T-helper 1 cell treated with Interleukin-12 subunit alpha and Interleukin-12 subunit beta and Interleukin-4 antibody, amounts not matched to agents 30 μg/mL and 1 μg/mL, for 36 hours (primary cell): ENCODE measurements around the gene SPON1.
"Not testable (repeated sequence)": the region's sequence is repeated elsewhere in the genome, so short reads cannot be mapped to it uniquely, and the experiment has no call there.

Experiments
- H3K27ac Mint-ChIP-seq: one replicate; pipeline ENCODE4 v1.8.0; 2021; ENCODE audit warnings: mild to moderate bottlenecking, mixed read lengths
- H3K27me3 Mint-ChIP-seq: one replicate; pipeline ENCODE4 v1.8.0; 2021; ENCODE audit warnings: low read depth, mixed read lengths
- H3K36me3 Mint-ChIP-seq: one replicate; pipeline ENCODE4 v1.8.0; 2021; ENCODE audit warnings: low read depth, mixed read lengths
- H3K4me1 Mint-ChIP-seq: one replicate; pipeline ENCODE4 v1.8.0; 2021; ENCODE audit warnings: low read depth, mixed read lengths
- H3K4me3 Mint-ChIP-seq: one replicate; pipeline ENCODE4 v1.8.0; 2021; ENCODE audit warnings: mild to moderate bottlenecking, moderate library complexity, mixed read lengths
- H3K9me3 Mint-ChIP-seq: one replicate; pipeline ENCODE4 v1.8.0; 2021; ENCODE audit warnings: mixed read lengths

SPON1 gene

GRCh38 chr11:14022251-14022650 lies 59.7 kb downstream of the SPON1 start:
- Mint-ChIP-seq H3K36me3 (no peaks in the 10 kb centered on the region), H3K27me3 (peaks cover 14% of the 10 kb centered on the region), H3K4me1 (no peaks in the 10 kb centered on the region), H3K9me3 (no peaks in the 10 kb centered on the region), H3K4me3 (no peak overlapping the region), H3K27ac (no peak overlapping the region)

GRCh38 chr11:14022821-14023220 lies 60.3 kb downstream of the SPON1 start:
- H3K9me3 Mint-ChIP-seq, result no peaks in the 10 kb centered on the region
- no peak overlapping the region for H3K27ac Mint-ChIP-seq
- H3K27me3 Mint-ChIP-seq, result peaks cover 14% of the 10 kb centered on the region
- no peaks in the 10 kb centered on the region for H3K4me1 Mint-ChIP-seq
- no peaks in the 10 kb centered on the region for H3K36me3 Mint-ChIP-seq
- H3K4me3 Mint-ChIP-seq, result no peak overlapping the region

- Mint-ChIP-seq H3K4me1 (no peaks in the 10 kb centered on the region), H3K4me3 (no peak overlapping the region), H3K36me3 (no peaks in the 10 kb centered on the region), H3K27me3 (peaks cover 13% of the 10 kb centered on the region), H3K9me3 (no peaks in the 10 kb centered on the region), H3K27ac (no peak overlapping the region)
Observed at GRCh38 chr11:14026961-14027360, 64.4 kb downstream of the SPON1 start.

GRCh38 chr11:14027525-14027924 lies 65.0 kb downstream of the SPON1 start:
- peaks cover 13% of the 10 kb centered on the region for H3K27me3 Mint-ChIP-seq
- H3K4me3 Mint-ChIP-seq, result no peak overlapping the region
- H3K36me3 Mint-ChIP-seq, result no peaks in the 10 kb centered on the region
- no peak overlapping the region for H3K27ac Mint-ChIP-seq
- no peaks in the 10 kb centered on the region for H3K4me1 Mint-ChIP-seq
- no peaks in the 10 kb centered on the region for H3K9me3 Mint-ChIP-seq

- Mint-ChIP-seq H3K27me3 (peaks cover 10% of the 10 kb centered on the region), H3K4me1 (no peaks in the 10 kb centered on the region), H3K4me3 (no peak overlapping the region), H3K27ac (no peak overlapping the region), H3K36me3 (no peaks in the 10 kb centered on the region), H3K9me3 (no peaks in the 10 kb centered on the region)
Observed at GRCh38 chr11:14029440-14029839, 66.9 kb downstream of the SPON1 start.

- H3K4me1 Mint-ChIP-seq, result no peaks in the 10 kb centered on the region
- H3K27ac Mint-ChIP-seq, result no peak overlapping the region
- no peaks in the 10 kb centered on the region for H3K36me3 Mint-ChIP-seq
- H3K4me3 Mint-ChIP-seq, result no peak overlapping the region
- no peaks in the 10 kb centered on the region for H3K9me3 Mint-ChIP-seq
- peaks cover 10% of the 10 kb centered on the region for H3K27me3 Mint-ChIP-seq
Observed at GRCh38 chr11:14029971-14030920, 67.7 kb downstream of the SPON1 start.

GRCh38 chr11:14035526-14035925 lies 73.0 kb downstream of the SPON1 start:
- H3K4me3 Mint-ChIP-seq, H3K36me3 Mint-ChIP-seq, H3K9me3 Mint-ChIP-seq, H3K27ac Mint-ChIP-seq, H3K4me1 Mint-ChIP-seq: not testable (repeated sequence)
- H3K27me3 Mint-ChIP-seq, result peaks cover 17% of the 10 kb centered on the region

GRCh38 chr11:14036469-14036868 lies 73.9 kb downstream of the SPON1 start:
- Mint-ChIP-seq H3K27ac (no peak overlapping the region), H3K4me1 (no peaks in the 10 kb centered on the region), H3K36me3 (no peaks in the 10 kb centered on the region), H3K4me3 (no peak overlapping the region), H3K9me3 (no peaks in the 10 kb centered on the region), H3K27me3 (peaks cover 17% of the 10 kb centered on the region)

GRCh38 chr11:14041040-14041439 lies 78.5 kb downstream of the SPON1 start:
- no peaks in the 10 kb centered on the region for H3K4me1 Mint-ChIP-seq
- H3K27ac Mint-ChIP-seq, result no peak overlapping the region
- no peaks in the 10 kb centered on the region for H3K36me3 Mint-ChIP-seq
- H3K4me3 Mint-ChIP-seq, result no peak overlapping the region
- peaks cover 15% of the 10 kb centered on the region for H3K27me3 Mint-ChIP-seq
- H3K9me3 Mint-ChIP-seq, result no peaks in the 10 kb centered on the region

- H3K36me3 Mint-ChIP-seq, result no peaks in the 10 kb centered on the region
- no peaks in the 10 kb centered on the region for H3K4me1 Mint-ChIP-seq
- H3K27ac Mint-ChIP-seq, result no peak overlapping the region
- H3K27me3 Mint-ChIP-seq, result peaks cover 17% of the 10 kb centered on the region
- no peak overlapping the region for H3K4me3 Mint-ChIP-seq
- H3K9me3 Mint-ChIP-seq, result no peaks in the 10 kb centered on the region
Observed at GRCh38 chr11:14041565-14041964, 79.0 kb downstream of the SPON1 start.

GRCh38 chr11:14042686-14043465 lies 80.4 kb downstream of the SPON1 start:
- no peak overlapping the region for H3K4me3 Mint-ChIP-seq
- peaks cover 17% of the 10 kb centered on the region for H3K27me3 Mint-ChIP-seq
- no peaks in the 10 kb centered on the region for H3K9me3 Mint-ChIP-seq
- H3K27ac Mint-ChIP-seq, result no peak overlapping the region
- no peaks in the 10 kb centered on the region for H3K4me1 Mint-ChIP-seq
- no peaks in the 10 kb centered on the region for H3K36me3 Mint-ChIP-seq

GRCh38 chr11:14044916-14045315 lies 82.4 kb downstream of the SPON1 start:
- H3K27ac Mint-ChIP-seq, result no peak overlapping the region
- H3K9me3 Mint-ChIP-seq, result no peaks in the 10 kb centered on the region
- H3K27me3 Mint-ChIP-seq, result peaks cover 8% of the 10 kb centered on the region
- no peaks in the 10 kb centered on the region for H3K4me1 Mint-ChIP-seq
- H3K4me3 Mint-ChIP-seq, result no peak overlapping the region
- no peaks in the 10 kb centered on the region for H3K36me3 Mint-ChIP-seq

GRCh38 chr11:14045417-14045816 lies 82.9 kb downstream of the SPON1 start:
- no peak overlapping the region for H3K4me3 Mint-ChIP-seq
- H3K27me3 Mint-ChIP-seq, result peaks cover 4% of the 10 kb centered on the region
- no peak overlapping the region for H3K27ac Mint-ChIP-seq
- H3K36me3 Mint-ChIP-seq, result no peaks in the 10 kb centered on the region
- no peaks in the 10 kb centered on the region for H3K9me3 Mint-ChIP-seq
- no peaks in the 10 kb centered on the region for H3K4me1 Mint-ChIP-seq

- Mint-ChIP-seq H3K36me3 (no peaks in the 10 kb centered on the region), H3K27ac (no peak overlapping the region), H3K27me3 (no peaks in the 10 kb centered on the region), H3K4me3 (no peak overlapping the region), H3K9me3 (no peaks in the 10 kb centered on the region), H3K4me1 (peaks cover 3% of the 10 kb centered on the region)
Observed at GRCh38 chr11:14052198-14052597, 89.7 kb downstream of the SPON1 start.
